Erythroblast (primary cell): Measurements from ENCODE around the gene FAU.

Experiments used
- GATA1 ChIP-seq: IDR thresholded peaks from 2 replicates; pipeline ENCODE4 v1.6.1; 2011; ENCODE audit warnings: low read depth, mild to moderate bottlenecking, control low read depth, low read length, moderate library complexity
- POLR2A ChIP-seq: IDR thresholded peaks from 2 replicates; pipeline ENCODE4 v1.6.1; 2011; ENCODE audit warnings: mild to moderate bottlenecking, low read length

DNA sequence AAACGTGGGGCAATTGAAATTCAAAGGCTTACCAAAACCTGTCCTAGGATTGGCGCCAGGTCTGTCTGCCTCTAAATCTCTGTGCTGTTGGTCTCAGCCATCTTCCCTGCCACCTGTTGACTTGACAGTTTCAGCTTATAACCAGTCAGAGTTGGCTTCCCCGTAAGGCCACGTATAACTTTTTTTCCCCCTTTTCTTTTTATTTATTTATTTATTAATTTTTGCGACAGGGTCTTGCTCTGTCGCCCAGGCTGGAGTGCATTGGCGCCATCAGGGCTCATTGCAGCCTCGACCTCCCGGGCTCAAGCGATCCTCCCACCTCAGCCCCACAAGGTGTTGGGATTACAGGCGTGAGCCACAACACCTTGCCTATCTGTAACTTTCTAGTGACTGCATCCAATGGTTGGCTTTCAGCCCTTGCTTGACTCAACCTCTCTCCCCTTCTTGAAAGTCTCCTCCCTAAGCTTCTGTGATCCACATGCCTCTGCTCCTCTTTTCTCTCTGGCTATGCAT, 13.8 kb upstream of the FAU start:
- TF ChIP-seq POLR2A (no peak), GATA1 (no peak)
